Measurements from ENCODE around the gene BANP.

BANP gene

GRCh38 chr16:88062341-88063210 lies 111.3 kb downstream of the BANP start (continued):
- TF ChIP-seq KLF9 (tag by site-specific recombination; IDR thresholded peaks at IDR 0.05; ENCODE audit: low read depth) (no peak), ZNF221 (tag by site-specific recombination; IDR thresholded peaks at IDR 0.05; ENCODE audit: borderline replicate concordance) (no peak), HOXC10 (CRISPR knock-in tag; IDR thresholded peaks at IDR 0.05) (no peak), ZNF449 (tag by site-specific recombination; IDR thresholded peaks at IDR 0.05) (no peak), ZNF146 (tag by site-specific recombination; IDR thresholded peaks at IDR 0.05) (no peak)

- H3K27ac ChIP-seq (ENCODE audit: extremely low read depth, low read depth, low read length), result no peak overlapping the region
- ChIA-PET POLR2A (no interaction called here), CTCF (interaction anchor here (0.6 kb wide), 1 partner anchor 131 kb away, joined by 3 read pairs; no protein-coding TSS in a partner anchor)
- no peaks in the 10 kb centered on the region for H3K9me3 ChIP-seq (ENCODE audit: control insufficient read depth, insufficient read depth, low read depth, low read length)
- no peaks in the 10 kb centered on the region for H3K4me1 ChIP-seq (ENCODE audit: control insufficient read depth, insufficient read depth, low read length)
- H3K4me3 ChIP-seq (ENCODE audit: low read depth, low read length), result no peak overlapping the region
- peaks cover 0 to 24% of the 10 kb centered on the region in 2 experiments; a peak in 1 of 3 replicates for H3K36me3 ChIP-seq (ENCODE audit: control insufficient read depth in 2 of 2, insufficient read depth in 1 of 2, low read length in 2 of 2)
- TF ChIP-seq SCRT2 (tag by site-specific recombination; IDR thresholded peaks at IDR 0.05), result no peak
- no peak for TF ChIP-seq YY2 (tag by site-specific recombination; IDR thresholded peaks at IDR 0.05)
- no peak for TF ChIP-seq PATZ1 (tag by site-specific recombination; IDR thresholded peaks at IDR 0.05)
- TF ChIP-seq ZNF350 (tag by site-specific recombination; IDR thresholded peaks at IDR 0.05), result no peak
- no peak for TF ChIP-seq ZNF561 (tag by site-specific recombination; IDR thresholded peaks at IDR 0.05; ENCODE audit: borderline replicate concordance)
- no peak for TF ChIP-seq ZFHX2 (tag by site-specific recombination; conservative IDR thresholded peaks at IDR 0.05)
- TF ChIP-seq ZNF560 (tag by site-specific recombination; IDR thresholded peaks at IDR 0.05; ENCODE audit: borderline replicate concordance), result no peak
- TF ChIP-seq RBAK (tag by site-specific recombination; IDR thresholded peaks at IDR 0.05), result no peak
- no peak for TF ChIP-seq ZNF184 (tag by site-specific recombination; IDR thresholded peaks at IDR 0.05)
Measured at GRCh38 chr16:88063211-88063773, 112.1 kb downstream of the BANP start.

- ChIA-PET CTCF (no interaction called here), POLR2A (no interaction called here)
- Histone ChIP-seq H3K9me3 (ENCODE audit: control insufficient read depth, insufficient read depth, low read depth, low read length) (no peaks in the 10 kb centered on the region), H3K4me1 (ENCODE audit: control insufficient read depth, insufficient read depth, low read length) (no peaks in the 10 kb centered on the region), H3K27ac (ENCODE audit: extremely low read depth, low read depth, low read length) (no peak overlapping the region), H3K36me3 (ENCODE audit: control insufficient read depth in 2 of 2, insufficient read depth in 1 of 2, low read length in 2 of 2) (peaks cover 0 to 24% of the 10 kb centered on the region in 2 experiments; a peak in 1 of 3 replicates), H3K4me3 (ENCODE audit: low read depth, low read length) (no peak overlapping the region)
- TF ChIP-seq ZNF792 (tag by site-specific recombination; IDR thresholded peaks at IDR 0.05), result no peak
- TF ChIP-seq EGR2 (tag by site-specific recombination; IDR thresholded peaks at IDR 0.05; ENCODE audit: low read depth), result 0 out of 2 replicates have a peak, but pooled peaks have one; percentile 9
Measured at GRCh38 chr16:88064011-88064888, 113.0 kb downstream of the BANP start.
